Psoas muscle (tissue), 8 donors: Measurements from ENCODE around the gene CCNB1. TPM values are rescaled to one million over a fixed set of nuclear protein-coding genes. Genes with fewer than 3 reads are reported as not detected.
A peak's percentile ranks its signal among the peaks of the same experiment; 100 is the strongest.

Experiments used
- ATAC-seq, 4 donors: fragments of 200-7000 bp; cut with Tn5 transposase; one replicate each; pipeline ENCODE4 v1.9.1; 2020; ENCODE audit warnings: moderate library complexity in 3 of 4, mild to moderate bottlenecking in 2 of 4
- DNase-seq, 2 donors: peaks; one replicate each; pipeline ENCODE4 v3.0.0-alpha.2; 2020
- H3K27ac ChIP-seq: fragments of 200-600 bp; one replicate; pipeline ENCODE4 v1.8.0; 2022
- H3K27me3 ChIP-seq, 3 donors: fragments of 200-600 bp in 1 of 3; one replicate each; pipeline versions ENCODE4 v1.6.1 to v1.8.0; 2013 to 2022; ENCODE audit warnings: low read length in 2 of 3, mild to moderate bottlenecking in 2 of 3, moderate library complexity in 1 of 3; ENCODE audit not compliant: insufficient read depth in 3 of 3
- H3K36me3 ChIP-seq, 2 donors: fragments of 200-600 bp in 1 of 2; one replicate each; pipeline versions ENCODE4 v1.6.1 to v1.8.0; 2013 to 2022; ENCODE audit warnings: low read depth in 1 of 2, mild to moderate bottlenecking in 1 of 2, moderate library complexity in 1 of 2; ENCODE audit not compliant: insufficient read depth in 1 of 2
- H3K4me1 ChIP-seq: fragments of 200-600 bp; one replicate; pipeline ENCODE4 v1.8.0; 2022
- H3K4me3 ChIP-seq: fragments of 200-600 bp; one replicate; pipeline ENCODE4 v1.8.0; 2022; ENCODE audit warnings: mild to moderate bottlenecking
- H3K9me3 ChIP-seq: fragments of 200-600 bp; one replicate; pipeline ENCODE4 v1.8.0; 2022
- WGBS, 3 donors: extraction: QIAGEN DNeasy Blood & Tissue Kit; methylation state at CpG; one replicate each; pipeline versions ENCODE4 v1.1.6 to v1.1.7; 2013; 5-methylcytosine and 5-hydroxymethylcytosine counted together
- intact Hi-C, 2 donors: fragments of 100-400 bp; cut with DNase I; formaldehyde crosslinking; loops; one replicate each; pipeline versions ENCODE4 v1.11.0 to v1.14.2; 2022
- long read RNA-seq, 2 donors: library from polyadenylated mRNA; unstranded; transcript quantifications; one replicate each; pipeline ENCODE4 v2.0.0, GENCODE V29; 2021
- polyA plus RNA-seq, 3 donors: library from polyadenylated mRNA; stranded (reverse); fragments of 200-250 nt; gene quantifications; one replicate each; pipeline ENCODE4 v1.2.3, GENCODE V29; 2013
- total RNA-seq, 4 donors: library from RNA; stranded (reverse); fragmentation: NEBNext Ultra II Directional in 2 of 4; extraction: Animal tissue kit (Norgen Biotek cat#: 25700) in 2 of 4; gene quantifications; one replicate each; pipeline versions ENCODE4 v1.2.1 to v1.2.4, GENCODE V29; 2021 to 2023
- TF ChIP-seq, protein P1 (sequence below): fragments of 200-600 bp; IDR thresholded peaks from one replicate; pipeline ENCODE4 v1.8.0; 2022; ENCODE audit warnings: antibody characterized with exemption
- donor health status: healthy with polysubstance abuse.
- donor health status: DM: no; HTN: no; CAD: no; lungs with moderate emphysema.
- donor health status: Bipolar disorder and iron deficiency.
- donor health status: healthy.
- donor health status: DM: yes; HTN: yes; CAD: no.
- donor health status: DM: no; HTN: no; CAD: no.
- donor health status: DM: no; HTN: no; CAD: no.
- donor health status: DM: yes; HTN: yes; CAD: no.

Gene CCNB1
- total RNA-seq (1 to 10 TPM; 1.8 to 4.1 (median 2.3) TPM), polyA plus RNA-seq (10 to 100 TPM in 1 of 3 donors, 1 to 10 TPM in 2; 2.5 to 12.2 (median 6.8) TPM)
- long read RNA-seq, donor 1, result 0 reads
- long read RNA-seq, donor 2, partial matches to known transcripts, result 0 of 3 reads
- long read RNA-seq, donor 2, other reads (novel, unspliced or antisense), result 0 of 3 reads

DNA sequence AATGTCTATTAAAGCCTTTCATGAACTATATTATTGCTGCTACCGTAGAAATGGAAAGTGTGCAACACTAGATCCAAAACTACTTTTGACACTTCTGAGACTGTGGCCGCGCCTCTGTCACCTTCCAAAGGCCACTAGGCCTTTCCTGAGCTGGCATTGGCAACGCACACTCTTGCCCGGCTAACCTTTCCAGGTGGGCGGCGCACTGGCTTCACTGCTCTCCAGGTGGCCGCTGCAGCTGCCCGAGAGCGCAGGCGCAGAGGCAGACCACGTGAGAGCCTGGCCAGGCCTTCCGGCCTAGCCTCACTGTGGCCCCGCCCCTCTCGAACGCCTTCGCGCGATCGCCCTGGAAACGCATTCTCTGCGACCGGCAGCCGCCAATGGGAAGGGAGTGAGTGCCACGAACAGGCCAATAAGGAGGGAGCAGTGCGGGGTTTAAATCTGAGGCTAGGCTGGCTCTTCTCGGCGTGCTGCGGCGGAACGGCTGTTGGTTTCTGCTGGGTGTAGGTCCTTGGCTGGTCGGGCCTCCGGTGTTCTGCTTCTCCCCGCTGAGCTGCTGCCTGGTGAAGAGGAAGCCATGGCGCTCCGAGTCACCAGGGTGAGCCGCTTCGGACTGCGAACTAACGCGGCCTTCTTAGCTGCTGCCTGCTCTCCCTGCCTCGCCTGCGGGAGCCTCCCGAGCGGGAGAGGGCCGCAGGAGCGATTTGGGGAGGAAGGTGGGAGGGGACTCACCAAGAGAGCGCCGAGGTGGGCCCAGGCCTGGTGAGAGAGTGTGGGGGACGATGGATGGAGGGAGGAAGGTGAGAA, at the start of gene CCNB1:
CCNB1 (plus strand) TSS at position 465 of the 807 bp plus-strand sequence; CDS start at position 578, 113 bp downstream.
- peak within 1 kb of the TSS; percentile 62 for H3K27ac ChIP-seq
- intact Hi-C loops, result loop anchor here (10.0 kb wide), 2 partner anchors 72 to 132 kb away; partner anchors contain the start of gene SLC30A5 (in 1 of the 2)
- peak within 1 kb of the TSS; percentile 77 for H3K4me3 ChIP-seq
- TF ChIP-seq, protein P1, sequence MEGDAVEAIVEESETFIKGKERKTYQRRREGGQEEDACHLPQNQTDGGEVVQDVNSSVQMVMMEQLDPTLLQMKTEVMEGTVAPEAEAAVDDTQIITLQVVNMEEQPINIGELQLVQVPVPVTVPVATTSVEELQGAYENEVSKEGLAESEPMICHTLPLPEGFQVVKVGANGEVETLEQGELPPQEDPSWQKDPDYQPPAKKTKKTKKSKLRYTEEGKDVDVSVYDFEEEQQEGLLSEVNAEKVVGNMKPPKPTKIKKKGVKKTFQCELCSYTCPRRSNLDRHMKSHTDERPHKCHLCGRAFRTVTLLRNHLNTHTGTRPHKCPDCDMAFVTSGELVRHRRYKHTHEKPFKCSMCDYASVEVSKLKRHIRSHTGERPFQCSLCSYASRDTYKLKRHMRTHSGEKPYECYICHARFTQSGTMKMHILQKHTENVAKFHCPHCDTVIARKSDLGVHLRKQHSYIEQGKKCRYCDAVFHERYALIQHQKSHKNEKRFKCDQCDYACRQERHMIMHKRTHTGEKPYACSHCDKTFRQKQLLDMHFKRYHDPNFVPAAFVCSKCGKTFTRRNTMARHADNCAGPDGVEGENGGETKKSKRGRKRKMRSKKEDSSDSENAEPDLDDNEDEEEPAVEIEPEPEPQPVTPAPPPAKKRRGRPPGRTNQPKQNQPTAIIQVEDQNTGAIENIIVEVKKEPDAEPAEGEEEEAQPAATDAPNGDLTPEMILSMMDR, result no peak
- peaks cover 7% of the 10 kb centered on the region for H3K4me1 ChIP-seq
- peaks cover 0 to 5% of the 10 kb centered on the region in 2 donors for H3K36me3 ChIP-seq
- H3K27me3 ChIP-seq, result no peaks in the 10 kb centered on the region
- no peaks in the 10 kb centered on the region for H3K9me3 ChIP-seq
- peak; percentile 97 to 99 for DNase-seq
- ATAC-seq, result peak; percentile 100
- 1% methylated on average over 50 of the region's 50 CpGs for WGBS, 3 donors

DNA sequence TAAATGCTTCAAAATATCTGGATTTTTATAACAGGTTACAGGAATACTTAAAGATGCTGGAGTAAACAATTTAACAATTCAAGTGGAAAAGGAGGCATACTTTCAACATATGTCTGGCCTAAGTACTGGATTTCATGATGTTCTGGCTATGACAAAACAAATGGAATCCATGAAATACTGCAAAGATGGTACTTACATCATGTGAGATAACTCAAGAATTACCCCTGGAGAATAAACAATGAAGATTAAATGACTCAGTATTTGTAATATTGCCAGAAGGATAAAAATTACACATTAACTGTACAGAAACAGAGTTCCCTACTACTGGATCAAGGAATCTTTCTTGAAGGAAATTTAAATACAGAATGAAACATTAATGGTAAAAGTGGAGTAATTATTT, 37.5 kb upstream of the CCNB1 start:
- ATAC-seq, result no peak
- no peak for DNase-seq
- Histone ChIP-seq H3K4me3 (no peak overlapping the region), H3K9me3 (no peaks in the 10 kb centered on the region), H3K27ac (no peak overlapping the region), H3K4me1 (no peaks in the 10 kb centered on the region), H3K36me3 (peaks cover 0 to 89% of the 10 kb centered on the region in 2 donors), H3K27me3 (no peaks in the 10 kb centered on the region)
- intact Hi-C loops, result no loop called here
- TF ChIP-seq, protein P1, result no peak

DNA sequence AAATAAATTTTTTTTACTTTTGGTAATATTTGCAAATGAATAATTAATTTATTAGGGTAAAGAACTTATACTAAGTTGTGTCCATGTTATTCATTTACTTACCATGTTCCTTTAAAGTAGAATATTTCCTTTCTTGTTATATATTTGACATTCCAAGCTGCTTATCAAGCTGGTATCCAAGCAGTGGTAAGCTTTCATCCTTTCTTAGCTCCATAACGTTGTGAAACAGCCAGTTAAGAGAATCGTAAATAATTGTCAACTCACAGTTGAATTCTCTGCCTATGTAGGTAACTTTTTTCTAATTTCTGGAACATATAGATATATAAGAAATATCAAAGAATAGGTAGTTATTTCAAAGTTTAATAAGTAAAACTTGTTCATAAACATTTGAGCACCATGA, 36.7 kb upstream of the CCNB1 start:
- intact Hi-C loops, result no loop called here
- ATAC-seq, result no peak
- 65 to 79% (median 69%) methylated on average over 2 of the region's 2 CpGs for WGBS, 3 donors
- no peaks in the 10 kb centered on the region for H3K4me1 ChIP-seq
- no peak for DNase-seq
- H3K36me3 ChIP-seq, result peaks cover 0 to 84% of the 10 kb centered on the region in 2 donors
- H3K27ac ChIP-seq, result no peak overlapping the region
- H3K4me3 ChIP-seq, result no peak overlapping the region
- no peaks in the 10 kb centered on the region for H3K27me3 ChIP-seq
- no peaks in the 10 kb centered on the region for H3K9me3 ChIP-seq
- TF ChIP-seq, protein P1, result no peak

DNA sequence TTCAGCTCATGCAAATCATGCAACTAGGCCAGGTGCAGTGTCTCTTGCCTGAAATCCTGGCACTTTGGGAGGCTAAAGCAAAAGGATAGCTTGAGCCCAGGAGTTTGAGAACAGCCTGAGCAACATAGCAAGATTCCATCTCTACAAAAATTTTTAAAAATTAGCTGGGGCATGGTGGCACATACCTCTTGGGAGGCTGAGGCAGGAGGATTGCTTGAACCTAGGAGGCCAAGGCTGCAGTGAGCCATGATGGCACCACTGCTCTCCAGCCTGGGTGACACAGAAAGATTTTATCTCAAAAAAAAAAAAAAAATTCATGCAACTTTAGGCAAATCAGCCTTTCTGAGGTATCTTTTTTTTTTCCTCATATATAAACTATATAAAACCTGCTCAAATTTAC, 35.6 kb upstream of the CCNB1 start:
- Histone ChIP-seq H3K4me3 (no peak overlapping the region), H3K27ac (no peak overlapping the region), H3K27me3 (no peaks in the 10 kb centered on the region), H3K9me3 (no peaks in the 10 kb centered on the region), H3K36me3 (peaks cover 0 to 77% of the 10 kb centered on the region in 2 donors), H3K4me1 (no peaks in the 10 kb centered on the region)
- intact Hi-C loops, result no loop called here
- ATAC-seq, result no peak
- no peak for DNase-seq
- TF ChIP-seq, protein P1, result no peak
